ENCODE measurements around the gene MGRN1.
A peak's percentile ranks its signal among the peaks of the same experiment; 100 is the strongest.

The MGRN1 gene

DNA sequence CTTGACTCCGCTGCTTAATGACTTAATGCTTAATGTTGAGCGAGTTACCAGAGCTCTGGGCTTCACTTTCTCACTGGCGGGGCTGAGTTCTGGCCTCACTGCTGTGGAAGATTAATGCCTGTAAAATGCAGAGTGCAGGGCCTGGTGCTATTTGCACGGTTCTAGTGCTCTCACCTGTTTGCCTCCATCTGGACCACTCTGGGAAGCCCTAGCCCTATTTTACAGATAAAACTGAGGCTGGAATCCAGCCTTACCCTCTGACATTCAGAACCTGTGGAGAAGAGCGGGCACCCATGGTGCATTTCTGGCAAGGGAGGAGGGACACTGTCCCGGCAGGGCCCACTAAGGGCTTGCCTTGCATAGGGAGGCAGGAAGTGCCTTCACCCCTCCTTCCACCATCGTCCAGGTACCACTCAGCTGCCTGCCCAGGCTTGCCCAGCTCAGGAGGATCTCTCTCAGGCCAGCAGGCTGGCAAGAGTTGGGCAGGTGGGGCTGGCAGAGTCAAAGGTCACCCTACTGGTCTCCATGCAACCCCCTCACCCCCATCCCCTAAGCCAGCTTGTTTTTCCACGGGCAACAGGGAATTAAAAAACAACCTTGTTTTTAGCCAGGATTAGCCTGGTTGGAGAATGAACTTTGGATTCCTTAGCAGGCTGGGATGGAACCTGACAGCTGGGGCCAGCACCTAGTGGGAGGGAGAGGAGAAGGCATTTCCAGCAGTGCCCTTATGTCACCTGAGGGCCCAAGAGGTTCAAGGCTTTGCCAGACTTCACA, 5.8 kb upstream of the MGRN1 start:
- DNase-seq (ENCODE audit: extremely low read depth in 1 of 2, low read depth in 1 of 2): no peak

GRCh38 chr16:4623593-4623992, 1.0 kb upstream of the MGRN1 start:
- no peak for DNase-seq (ENCODE audit: extremely low read depth in 1 of 2, low read depth in 1 of 2)

DNA sequence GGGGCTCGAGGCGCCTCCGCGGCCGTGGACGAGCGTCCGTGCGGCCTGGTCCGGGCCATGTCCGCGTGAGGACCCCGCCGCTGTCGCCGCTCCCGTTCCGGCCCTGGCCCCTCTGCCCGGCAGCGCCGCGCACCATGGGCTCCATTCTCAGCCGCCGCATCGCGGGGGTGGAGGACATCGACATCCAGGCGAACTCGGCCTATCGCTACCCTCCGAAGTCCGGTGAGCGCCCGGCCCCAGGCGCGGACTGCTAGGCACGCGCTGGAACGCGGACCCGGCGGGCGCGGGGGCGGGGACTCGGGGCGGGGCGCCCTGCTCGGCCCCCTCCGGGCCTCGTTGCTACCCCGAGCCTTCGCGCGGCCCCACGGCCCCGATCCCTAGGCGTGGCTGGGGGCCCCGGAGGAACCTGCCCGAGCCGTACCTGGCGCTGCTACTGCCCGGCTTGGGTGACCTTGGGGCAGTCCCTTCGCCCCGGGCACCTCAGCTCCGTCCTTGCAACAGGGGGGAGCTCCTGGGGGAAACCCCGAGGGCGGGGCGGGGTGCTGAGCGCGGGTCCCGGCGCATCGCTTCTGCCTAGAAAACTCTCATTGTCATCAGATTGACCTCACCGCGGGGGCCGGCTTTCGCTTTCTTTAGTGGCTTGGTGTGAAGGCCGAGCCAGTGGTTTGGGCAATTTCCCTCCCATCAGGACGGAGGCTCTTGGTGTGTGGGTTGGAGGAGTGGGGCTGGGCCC, 367 bp downstream of the MGRN1 start:
- DNase-seq (ENCODE audit: extremely low read depth in 1 of 2, low read depth in 1 of 2): peak; percentile 21 to 50

GRCh38 chr16:4625560-4626159, 1.0 kb downstream of the MGRN1 start:
- no peak for DNase-seq (ENCODE audit: extremely low read depth in 1 of 2, low read depth in 1 of 2)

GRCh38 chr16:4626396-4626795, 1.8 kb downstream of the MGRN1 start:
- DNase-seq (ENCODE audit: extremely low read depth in 1 of 2, low read depth in 1 of 2): no peak

- no peak for DNase-seq (ENCODE audit: extremely low read depth in 1 of 2, low read depth in 1 of 2)
Measured at GRCh38 chr16:4628283-4628682, 3.7 kb downstream of the MGRN1 start.

- DNase-seq (ENCODE audit: extremely low read depth in 1 of 2, low read depth in 1 of 2): no peak
Measured at GRCh38 chr16:4631444-4631843, 6.8 kb downstream of the MGRN1 start.

- DNase-seq (ENCODE audit: extremely low read depth in 1 of 2, low read depth in 1 of 2): no peak
Measured at GRCh38 chr16:4633910-4634635, 9.4 kb downstream of the MGRN1 start.

GRCh38 chr16:4634768-4635167, 10.1 kb downstream of the MGRN1 start:
- no peak for DNase-seq (ENCODE audit: extremely low read depth in 1 of 2, low read depth in 1 of 2)

DNA sequence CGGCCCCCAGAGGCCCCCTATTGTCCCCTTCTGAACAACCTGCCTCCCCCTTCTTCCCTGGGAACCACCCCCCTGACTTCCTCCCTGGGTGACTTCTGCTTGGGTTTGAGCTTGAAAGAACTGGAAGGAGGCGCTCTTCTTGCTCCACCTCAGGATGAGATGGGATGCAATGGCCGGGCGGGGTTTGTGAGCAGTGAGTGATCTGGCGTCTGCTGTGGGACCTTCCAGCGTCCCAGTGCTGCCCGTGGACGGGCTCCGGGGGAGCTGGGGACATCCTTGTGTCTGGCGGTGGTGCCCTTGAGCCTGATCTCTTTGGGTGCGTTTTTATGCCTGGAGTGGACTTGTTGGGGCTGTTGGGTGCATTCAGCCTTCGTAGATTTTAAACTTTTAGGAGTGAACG, 11.6 kb downstream of the MGRN1 start:
- no peak for DNase-seq (ENCODE audit: extremely low read depth in 1 of 2, low read depth in 1 of 2)

GRCh38 chr16:4637501-4638166, 13.0 kb downstream of the MGRN1 start:
- no peak for DNase-seq (ENCODE audit: extremely low read depth in 1 of 2, low read depth in 1 of 2)

DNA sequence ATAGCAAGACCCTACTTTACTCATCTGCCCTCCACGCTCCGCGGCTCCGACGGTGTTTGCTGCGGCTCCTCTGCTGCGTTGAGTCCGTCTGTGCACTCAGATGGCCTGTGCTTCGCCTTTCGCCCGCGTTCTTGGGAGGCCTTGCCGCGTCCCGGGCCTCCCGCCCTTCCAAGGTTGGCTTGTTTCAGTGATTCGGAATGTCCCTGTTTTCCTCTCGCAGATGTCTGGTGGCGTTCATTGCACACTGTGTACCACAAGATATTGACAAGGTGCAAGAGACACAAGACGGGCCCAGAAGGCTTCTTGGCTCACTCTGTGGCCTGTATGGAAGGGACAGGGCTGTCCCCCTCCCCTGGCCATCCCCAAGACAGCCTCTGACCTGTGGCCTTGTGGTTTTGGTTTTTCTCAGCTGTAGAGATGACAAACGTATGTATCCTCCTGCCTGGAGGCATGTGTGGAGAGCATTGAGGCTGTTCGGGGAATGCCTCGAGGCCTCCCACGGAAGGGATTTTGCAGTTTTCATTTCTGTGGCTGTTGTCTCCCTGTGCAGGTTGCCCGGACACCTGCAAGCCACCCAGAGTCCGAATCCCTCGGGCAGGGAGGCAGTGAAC, 15.4 kb downstream of the MGRN1 start:
- no peak for DNase-seq (ENCODE audit: extremely low read depth in 1 of 2, low read depth in 1 of 2)

GRCh38 chr16:4640572-4641305, 16.1 kb downstream of the MGRN1 start:
- no peak for DNase-seq (ENCODE audit: extremely low read depth in 1 of 2, low read depth in 1 of 2)

DNA sequence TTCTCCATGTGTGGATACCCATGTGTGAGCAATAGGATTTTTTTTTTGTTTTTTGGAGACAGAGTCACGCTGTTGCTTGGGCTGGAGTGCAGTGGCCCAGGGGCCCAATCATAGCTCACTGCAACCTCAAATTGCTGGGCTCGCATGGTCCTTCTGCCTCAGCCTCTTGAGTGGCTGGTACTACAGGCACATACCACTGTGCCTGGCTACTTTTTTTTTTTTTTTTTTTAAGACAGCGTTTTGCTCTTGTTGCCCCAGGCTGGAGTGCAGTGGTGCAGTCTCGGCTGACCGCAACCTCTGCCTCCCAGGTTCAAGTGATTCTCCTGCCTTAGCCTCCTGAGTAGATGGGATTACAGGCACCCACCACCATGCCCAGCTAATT, 16.7 kb downstream of the MGRN1 start:
- DNase-seq (ENCODE audit: extremely low read depth in 1 of 2, low read depth in 1 of 2): no peak

DNA sequence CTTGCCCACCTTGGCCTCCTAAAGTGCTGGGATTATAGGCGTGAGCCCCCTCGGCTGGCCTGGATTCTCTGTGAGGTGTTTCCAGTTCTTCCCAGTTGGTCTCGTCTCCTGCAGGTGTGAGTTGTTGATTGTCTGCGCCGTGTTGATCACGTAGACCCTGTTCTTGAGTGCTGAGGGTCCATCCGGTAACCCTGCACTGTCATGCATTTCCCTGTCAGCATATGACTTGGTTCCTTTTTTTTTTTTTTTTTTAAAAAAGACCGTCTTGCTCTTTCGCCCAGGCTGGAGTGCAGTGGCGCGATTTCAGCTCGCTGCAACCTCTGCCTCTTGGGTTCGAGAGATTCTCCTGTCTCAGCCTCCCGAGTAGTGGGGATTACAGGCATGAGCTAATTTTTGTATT, 17.3 kb downstream of the MGRN1 start:
- no peak for DNase-seq (ENCODE audit: extremely low read depth in 1 of 2, low read depth in 1 of 2)

GRCh38 chr16:4646773-4647643, 22.4 kb downstream of the MGRN1 start:
- DNase-seq (ENCODE audit: extremely low read depth in 1 of 2, low read depth in 1 of 2): no peak

- DNase-seq (ENCODE audit: extremely low read depth in 1 of 2, low read depth in 1 of 2): no peak
Measured at GRCh38 chr16:4647644-4647980, 23.0 kb downstream of the MGRN1 start.

- DNase-seq (ENCODE audit: extremely low read depth in 1 of 2, low read depth in 1 of 2): no peak
Measured at GRCh38 chr16:4648917-4649316, 24.3 kb downstream of the MGRN1 start.

Measured in activated CD8-positive, alpha-beta memory T cell treated with anti-CD3 and anti-CD28 coated beads for 1 hour (primary cell).